NCI-H2196 treated with DMSO at 0.1 percent for 48 hours (cell line): ENCODE results near the gene PTPN3.
A peak's percentile ranks its signal among the peaks of the same experiment; 100 is the strongest.

Source experiments
- DNase-seq: peaks from one replicate; lab custom pipeline; 2025; ENCODE audit not compliant: unreplicated experiment; lab: John Stamatoyannopoulos, UW

The PTPN3 gene

DNA sequence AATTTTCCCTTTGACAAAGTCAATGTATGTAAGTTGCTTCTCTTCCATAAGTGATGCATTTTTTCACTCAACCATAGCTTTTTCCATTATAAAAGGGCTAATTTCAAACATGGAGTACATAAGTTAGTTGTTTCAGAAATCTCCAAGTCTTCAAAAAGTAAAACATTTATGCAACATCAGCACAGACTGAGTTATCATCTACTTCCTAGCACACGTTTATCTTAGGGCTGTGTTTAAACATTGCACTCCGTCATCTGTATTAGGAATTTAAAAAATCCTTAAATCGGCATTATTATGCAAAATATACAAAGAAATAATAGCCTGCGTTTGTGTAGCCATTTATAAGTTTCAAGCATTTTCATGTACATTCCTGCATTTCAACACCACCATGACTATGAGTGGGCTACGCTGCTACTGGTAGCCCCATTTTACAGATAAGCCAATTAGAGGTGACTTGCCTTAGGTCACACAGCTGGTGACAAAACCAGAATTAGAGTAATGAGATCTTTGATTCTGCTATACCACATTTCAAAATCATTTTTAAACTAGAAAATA, 43.4 kb downstream of the PTPN3 start:
- DNase-seq = no peak

DNA sequence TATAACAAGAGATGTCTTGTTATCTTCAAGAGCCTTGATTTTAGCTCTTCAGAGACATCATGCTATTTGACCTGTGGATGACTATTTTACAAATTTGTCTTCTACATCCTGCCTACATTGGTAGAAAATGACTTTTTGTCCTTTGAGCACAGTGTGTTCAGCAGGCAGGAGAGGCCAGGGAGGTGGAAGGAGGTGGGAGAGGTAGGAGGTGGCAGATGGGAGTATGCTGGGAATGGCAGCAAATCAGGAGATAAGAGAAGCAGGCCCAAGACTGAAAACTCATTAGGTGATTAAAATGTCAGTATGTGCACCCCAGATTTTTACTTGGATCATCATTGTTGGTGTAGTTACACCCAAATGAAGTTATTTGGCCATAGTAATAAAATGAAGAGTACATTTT, 44.1 kb downstream of the PTPN3 start:
- DNase-seq = no peak

DNA sequence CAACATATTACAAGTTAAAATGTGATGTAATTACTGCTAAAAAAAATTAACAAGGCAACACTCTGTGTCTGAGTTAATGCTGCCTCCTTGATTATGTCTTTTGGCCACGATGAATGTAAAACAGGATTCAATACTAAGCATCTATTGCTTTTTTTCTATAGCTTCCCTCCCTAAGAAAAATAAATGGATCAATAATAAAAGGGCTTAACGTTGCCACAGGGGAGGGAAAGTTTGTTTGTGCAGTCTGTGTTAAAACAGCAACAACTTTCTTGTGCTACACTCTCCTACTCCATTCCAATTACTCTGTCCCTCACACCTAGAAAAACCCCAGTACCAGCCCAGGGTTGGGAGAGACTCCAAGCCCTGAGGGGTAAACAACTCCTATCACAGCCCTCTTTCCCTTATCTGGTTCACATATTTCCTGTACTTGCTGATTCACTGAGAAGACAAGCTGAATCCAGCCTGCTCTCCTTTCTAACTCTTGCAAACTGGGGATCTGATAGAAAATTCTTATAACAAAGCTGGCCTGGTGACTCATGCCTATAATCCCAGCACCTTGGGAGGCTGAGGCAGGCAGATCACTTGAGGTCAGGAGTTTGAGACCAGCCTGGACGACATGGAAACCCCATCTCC, 44.8 kb downstream of the PTPN3 start:
- no peak for DNase-seq

DNA sequence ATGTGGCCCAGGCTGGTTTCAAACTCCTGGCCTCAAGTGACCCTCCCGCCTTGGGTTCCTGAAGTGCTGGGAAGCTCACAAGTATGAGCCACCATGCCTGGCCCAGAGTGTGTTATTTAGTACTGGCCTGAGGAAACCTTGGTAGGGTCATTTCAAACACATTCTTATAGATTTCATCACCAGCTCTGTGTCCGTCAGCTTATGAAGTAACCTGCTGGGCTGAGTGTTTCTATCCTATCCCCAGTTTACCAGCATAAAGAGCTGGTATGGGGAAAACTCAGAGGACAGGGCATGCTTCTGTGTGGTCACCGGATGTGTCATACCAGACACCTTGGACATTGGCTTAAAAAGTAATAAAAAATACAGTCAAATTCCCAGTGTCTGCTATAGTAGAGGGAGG, 45.3 kb downstream of the PTPN3 start:
- DNase-seq = no peak

DNA sequence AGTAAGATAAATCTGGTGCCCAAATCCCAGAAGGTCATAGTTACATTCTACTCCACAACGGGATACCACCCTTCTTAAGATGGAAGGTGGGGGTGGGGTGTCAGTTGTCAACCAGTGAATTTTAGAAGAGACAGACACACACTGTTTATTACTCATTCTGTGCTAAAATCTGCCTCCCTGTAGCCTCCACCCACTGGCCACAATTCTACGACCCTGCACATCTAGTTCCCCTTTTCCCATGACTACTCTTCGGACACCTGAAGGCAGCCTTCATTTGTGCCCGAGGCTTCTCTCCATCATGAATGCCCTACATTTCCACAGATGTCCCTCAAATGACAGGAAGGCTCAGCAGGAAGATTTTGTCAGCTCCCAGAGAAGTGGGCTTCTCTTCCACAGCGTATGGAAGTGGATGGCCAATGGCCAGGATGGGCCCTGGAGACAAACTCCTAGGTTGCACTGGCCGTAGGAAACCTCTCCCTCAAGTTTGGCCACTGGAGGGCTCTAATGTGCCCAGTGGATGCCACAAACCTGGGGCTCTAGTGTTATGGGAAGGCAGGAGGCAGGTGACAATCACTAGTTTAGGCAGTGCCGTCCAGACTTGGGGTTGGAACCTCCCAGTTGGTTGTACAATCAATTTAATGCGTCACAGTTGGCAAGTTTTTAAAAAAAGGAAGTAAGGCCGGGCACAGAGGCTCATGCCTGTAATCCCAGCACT, 46.6 kb downstream of the PTPN3 start:
- DNase-seq = no peak

DNA sequence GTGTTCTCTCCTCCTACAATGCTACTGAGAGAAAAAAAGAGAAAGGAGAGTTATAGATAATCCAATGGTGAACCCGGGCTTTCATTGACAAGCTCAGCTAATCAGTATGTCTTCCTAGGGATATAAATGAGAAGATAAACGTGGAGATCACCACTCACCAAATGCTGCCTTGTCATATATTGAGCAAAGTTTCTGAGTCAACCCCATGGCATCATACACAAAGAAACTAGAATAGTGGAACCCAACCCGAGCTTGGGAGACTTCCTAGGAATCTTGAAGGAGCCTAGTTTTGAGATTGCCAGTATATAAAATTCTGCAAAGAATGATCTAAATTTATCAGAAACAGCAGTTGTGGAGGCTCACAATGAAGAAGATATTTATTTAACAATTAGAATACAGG, 47.8 kb downstream of the PTPN3 start:
- DNase-seq = no peak

DNA sequence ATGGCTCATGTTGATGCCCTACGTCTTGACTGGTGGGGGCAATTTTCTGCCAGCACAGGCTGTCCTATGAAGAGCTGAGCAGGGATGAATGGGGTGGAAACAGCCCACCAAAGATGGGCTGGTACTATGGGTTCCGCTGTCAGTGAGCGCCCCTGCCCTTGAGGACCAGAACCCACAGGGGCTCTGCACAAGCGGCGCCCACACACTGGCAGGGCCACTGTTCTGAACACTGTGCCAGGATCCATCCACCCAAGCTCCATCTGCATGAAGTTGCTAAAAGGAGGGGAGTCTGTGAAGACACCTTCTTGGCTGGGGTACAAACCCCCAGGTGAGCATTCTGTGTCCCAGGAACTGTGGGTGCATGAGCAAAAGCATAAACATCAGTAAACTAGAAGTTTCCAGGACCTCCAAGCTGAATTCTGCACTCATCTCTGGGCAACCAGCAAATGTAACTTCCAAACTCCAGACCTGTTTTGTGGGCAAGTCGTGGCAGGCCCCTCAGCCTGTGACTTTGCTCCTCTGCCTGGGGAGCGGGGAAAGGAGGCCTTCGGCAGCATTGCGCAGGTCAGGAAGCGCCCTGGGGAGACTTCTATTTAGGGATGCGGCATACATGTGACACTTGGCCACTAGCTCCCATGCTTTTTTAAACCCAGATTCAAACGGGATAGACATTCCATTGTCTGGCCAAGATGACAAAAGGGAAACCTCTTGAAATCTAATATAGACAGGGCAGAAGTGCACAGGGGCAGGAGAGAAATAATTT, 48.9 kb downstream of the PTPN3 start:
- DNase-seq = no peak

DNA sequence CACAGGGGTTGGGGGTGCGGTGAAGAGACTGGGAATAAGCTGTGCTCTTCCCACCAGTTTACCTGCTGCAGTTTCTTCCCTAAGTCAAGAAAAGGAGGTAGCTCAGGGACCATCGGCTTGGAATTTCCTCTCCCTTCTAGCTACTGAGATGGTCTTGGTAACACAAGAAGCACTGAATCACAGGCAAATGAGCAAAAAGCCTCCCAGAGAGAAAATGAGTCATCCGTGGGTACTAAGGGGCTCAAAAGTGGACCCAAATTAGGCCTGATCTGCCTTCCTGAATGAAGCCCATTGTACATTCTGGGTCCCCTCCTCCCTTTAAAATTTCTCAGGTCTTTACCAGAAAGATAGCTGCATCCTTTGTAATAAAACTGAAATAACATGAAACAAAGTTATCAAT, 49.9 kb downstream of the PTPN3 start:
- DNase-seq = no peak

DNA sequence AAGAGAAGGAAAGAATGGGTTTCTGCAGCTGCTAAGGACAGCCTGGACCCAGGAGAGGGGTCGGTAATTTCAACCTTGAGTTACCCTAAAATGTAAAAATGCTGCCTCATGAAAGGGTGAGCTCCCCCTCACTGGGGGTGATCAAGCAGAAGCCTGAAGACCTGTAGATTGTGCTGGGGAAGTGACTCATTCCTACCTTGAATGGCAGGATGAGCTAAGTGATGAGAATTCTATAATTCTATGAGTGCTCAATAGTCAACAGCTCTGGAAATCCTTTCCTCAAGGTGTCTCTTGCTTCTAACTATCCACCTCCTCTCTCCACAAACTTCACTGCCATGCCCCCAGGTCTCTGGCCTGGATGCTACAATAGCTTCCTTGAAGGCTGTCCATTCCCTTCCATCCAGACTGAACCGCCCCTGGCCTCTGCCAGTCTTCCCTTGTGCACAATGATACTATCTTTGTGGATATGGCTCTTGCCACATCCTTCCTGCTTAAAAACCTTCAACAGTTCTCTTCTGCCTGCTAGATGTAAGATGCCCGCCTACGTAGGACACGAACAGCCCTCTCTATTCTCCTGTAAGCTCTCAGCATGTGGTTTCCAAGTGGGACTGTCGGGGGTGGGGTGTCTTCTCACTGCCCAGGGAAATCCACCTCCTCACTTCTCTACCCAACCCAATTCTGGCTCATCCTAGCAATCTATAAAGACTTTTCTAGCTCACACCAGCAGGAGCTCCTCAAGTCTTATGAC, 50.6 kb downstream of the PTPN3 start:
- DNase-seq = no peak

DNA sequence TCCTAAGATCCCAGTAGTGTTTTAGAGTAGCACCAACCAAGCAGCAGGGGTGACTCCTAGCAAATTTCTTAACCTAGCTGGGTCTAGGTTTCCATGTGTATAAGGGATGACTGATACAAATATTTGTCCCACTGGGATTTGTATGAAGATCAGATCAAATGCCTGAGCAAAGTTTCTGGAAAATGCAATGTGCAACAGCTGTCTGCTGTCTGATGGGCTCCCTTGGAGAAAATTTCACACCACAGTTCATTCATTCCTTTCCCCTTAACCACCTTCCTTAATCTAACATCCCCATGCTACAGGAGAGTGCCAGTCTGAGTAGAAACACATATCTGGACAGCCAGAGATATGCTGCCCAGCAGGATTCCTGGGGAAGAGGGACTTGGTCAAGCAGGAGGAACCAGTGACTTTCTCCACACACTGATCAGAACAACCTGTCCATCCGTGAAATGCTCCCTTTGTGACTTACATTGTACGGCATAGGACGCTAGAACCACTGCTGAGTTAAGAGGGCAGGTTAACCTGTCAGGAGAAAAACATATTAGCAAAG, 53.3 kb downstream of the PTPN3 start:
- DNase-seq = no peak

DNA sequence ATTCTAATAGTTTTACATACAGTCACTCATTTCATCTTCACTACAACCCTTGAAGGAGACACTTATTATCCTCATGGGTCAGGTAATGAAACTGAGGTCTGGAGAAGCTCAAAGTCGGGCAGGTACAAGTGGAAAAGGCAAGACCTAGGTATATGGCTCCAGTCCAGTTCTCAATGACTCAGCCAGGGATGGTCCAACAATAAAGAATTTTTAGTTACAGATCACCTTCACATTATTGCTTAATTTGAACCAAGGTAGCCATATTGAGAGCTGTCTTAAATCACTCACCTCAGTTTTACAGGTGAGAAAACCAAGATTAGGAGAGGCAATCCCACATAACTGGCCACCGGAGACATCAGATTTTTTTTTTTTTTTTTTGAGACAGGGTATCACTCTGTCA, 55.4 kb downstream of the PTPN3 start:
- DNase-seq = no peak

DNA sequence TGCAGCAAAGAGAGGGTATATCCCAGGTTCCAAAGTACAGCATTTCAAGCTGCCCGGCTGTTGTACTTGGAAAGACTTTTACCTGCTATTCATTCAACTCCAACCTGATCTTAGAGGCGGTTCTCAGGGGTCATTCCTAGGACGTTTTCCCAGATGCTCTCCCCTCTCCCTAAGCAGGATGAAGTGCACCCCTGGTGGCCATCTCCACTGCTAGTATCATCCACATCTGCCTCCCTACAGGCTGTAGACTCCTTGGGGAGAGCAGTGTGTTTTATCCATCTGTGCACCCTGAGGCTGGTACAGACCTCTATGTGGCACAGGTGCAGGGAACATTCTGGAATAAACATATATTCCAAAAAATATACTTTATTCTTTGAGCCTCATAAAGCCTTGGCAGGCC, 56.8 kb downstream of the PTPN3 start:
- DNase-seq = no peak

DNA sequence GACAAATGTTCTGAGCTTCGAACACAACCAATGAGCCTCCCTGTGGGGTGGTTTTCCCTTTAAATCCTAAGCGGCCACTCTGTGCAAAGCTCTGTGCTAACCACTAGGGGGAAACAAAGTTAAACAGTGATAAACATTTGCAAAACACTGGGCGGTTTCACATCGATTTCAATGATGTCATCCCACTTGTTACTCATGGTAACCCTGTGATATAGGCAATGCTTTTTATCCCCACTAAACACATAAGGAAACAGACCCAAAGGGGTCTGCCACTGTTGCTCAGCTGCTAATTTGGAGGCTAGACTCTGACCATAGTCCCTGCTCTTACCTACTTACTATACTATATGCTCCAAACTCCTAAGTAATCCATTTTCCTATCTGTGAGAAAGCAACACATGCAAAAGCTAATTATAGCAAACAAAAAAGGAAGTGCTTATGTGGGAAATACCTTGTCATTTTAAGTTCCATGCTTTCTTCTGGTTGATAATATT, 57.3 kb downstream of the PTPN3 start:
- peak; percentile 43 for DNase-seq

DNA sequence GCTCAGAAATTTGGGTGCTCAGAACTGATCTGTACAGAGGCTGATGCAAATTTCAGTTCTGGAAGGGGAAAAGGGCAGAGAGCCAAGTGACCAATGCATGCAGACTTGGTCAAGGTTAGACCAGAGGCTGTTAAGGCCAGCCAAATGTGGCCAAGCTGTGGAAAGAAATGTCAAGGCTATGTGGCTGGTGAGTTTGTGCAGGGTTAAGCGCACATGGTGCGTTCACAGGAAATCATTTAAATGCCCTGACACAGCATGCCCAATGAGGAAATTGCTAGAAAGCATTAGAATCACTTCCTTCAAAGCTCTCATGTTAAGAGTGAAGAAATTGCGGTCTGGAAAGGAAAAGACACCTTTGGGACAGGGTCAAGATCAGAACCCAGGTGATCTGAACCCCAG, 58.0 kb downstream of the PTPN3 start:
- no peak for DNase-seq

DNA sequence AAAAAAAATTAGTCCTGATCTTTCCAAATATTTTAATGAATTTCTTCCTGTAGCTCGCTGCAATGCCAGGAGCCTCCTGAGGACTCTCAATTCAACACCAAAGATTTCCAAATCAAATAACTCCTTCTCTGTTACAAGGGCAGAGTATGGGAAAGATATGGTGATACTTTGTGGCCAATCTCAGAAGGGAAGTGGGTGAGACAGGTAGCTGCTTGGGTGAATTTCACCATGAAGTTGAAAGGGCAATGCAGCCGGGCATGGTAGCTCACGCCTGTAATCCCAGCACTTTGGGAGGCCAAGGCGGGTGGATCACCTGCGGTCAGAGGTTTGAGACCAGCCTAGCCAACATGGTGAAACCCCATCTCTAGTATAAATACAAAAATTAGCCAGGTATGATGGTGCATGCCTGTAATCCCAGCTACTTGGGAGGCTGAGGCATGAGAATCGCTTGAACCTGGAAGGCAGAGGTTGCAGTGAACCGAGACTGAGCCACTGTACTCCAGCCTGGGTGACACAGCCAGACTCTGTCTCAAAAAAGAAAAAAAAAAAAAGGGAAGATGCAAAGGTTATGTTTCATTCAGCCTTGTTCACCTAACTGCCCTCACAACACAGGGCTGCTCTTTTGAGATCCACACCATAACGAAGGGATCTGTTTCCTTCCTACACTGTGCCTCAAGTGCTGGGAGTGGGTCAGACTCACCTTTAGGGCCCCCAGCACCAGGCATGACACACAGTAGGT, 58.6 kb downstream of the PTPN3 start:
- no peak for DNase-seq

DNA sequence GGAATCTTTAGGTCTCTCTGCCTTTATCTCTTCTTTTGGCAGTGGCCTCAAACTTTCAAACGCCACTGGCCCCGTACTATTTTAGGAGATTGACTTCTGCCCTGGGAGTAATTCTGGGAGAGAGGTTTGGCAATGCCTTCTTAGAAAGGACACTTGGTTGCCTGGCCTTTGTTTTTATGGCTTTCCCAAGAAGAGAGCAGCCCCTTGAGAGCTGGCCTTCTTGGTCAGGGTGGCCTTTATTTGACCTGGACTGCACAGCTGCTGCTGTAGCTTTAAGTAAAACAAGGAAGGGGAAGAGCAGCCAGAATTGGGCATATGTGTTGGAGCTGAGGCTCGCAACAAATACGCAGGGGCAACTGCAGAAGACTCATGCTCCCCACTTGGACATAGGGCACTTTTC, 60.8 kb downstream of the PTPN3 start:
- no peak for DNase-seq

DNA sequence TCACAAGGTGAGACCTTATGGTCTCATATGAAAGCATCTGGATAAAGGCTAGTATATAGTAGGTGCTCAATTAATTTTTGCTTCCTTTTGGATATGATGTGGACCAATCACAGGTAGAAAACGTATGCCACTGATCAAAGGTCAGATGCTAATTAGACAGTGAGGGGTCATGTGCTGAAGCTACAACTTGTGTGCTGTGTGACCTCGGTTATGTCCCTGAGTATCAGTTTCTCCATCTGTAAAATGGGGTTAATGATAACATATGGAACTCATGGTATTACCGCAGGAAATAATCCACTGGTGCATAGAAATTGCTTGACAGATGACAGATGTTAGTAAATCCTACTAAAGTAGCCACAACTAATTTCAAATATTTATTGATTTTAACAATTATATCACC, 62.0 kb downstream of the PTPN3 start:
- no peak for DNase-seq

DNA sequence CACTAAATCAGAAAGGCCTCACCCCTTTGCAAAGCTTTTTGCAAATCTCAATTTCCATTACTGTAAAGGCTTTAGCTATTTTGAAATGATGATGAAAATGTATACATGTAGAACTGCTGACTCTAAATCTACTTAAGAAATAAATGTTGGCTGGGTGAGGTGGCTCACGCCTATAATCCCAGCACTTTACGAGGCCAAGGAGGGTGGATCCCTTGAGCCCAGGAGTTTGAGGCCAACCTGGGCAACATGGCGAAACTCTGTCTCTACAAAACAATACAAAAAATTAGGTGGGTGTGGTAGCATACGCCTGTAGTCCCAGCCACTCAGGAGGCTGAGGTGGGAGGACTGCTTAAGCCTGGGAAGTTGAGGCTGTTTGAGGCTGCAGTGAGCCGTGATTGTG, 64.6 kb downstream of the PTPN3 start:
- no peak for DNase-seq

DNA sequence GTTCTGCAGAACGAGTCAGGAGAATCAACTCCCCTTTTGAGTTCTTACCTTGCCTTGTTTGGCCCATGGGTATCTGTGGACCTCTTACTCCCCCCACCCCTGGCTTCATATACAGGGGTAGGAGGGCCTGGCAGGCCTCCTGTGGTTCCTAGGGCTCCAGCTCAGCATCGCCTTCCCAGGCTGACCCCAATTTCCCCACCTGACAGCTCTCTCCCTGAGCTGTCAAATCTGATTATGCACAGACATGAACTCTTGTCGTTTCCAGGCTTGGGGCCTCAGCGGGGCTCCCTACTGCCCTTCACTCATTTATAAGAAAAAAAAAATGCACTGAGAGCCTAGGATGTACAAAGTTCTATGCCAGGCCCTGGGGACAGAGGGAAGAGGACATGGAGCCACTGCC, 67.9 kb downstream of the PTPN3 start:
- DNase-seq = no peak

DNA sequence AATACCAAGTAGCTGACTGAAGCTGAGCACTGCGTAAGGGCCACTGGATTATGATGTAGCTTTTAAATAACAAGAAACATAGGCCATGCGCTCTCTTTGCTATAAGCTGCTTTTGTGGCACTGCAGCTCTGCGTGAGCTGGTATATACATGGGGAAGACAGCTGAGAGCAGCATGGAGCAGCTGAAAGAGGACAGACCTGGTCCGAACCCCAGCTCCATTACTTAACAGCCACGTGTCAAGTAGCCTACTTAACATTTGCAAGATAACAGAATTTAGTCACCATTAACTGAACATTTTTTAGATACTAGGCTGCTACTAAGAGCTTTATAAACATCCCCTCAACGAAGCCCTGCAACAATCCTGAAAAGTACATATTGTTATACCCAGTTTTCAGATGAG, 69.3 kb downstream of the PTPN3 start:
- no peak for DNase-seq
